Measurements from ENCODE around the gene NEXN.

The NEXN gene

GRCh38 chr1:77888081-77888780 lies at the start of gene NEXN:
TSS of gene NEXN (plus strand) at chr1:77888624. CDS start at chr1:77916107, 27,483 bp downstream.
- no peak for DNase-seq

GRCh38 chr1:77841574-77841973 lies 46.9 kb upstream of the NEXN start:
- no peak for DNase-seq

GRCh38 chr1:77845951-77846350 lies 42.5 kb upstream of the NEXN start:
- no peak for DNase-seq

GRCh38 chr1:77846966-77847365 lies 41.5 kb upstream of the NEXN start:
- DNase-seq, result no peak

- no peak for DNase-seq
These were observed 40.8 kb upstream of the NEXN start for GRCh38 chr1:77847621-77848080.

GRCh38 chr1:77850082-77850481 lies 38.3 kb upstream of the NEXN start:
- DNase-seq, result no peak

- DNase-seq, result no peak
These were observed 30.9 kb upstream of the NEXN start for GRCh38 chr1:77857552-77857951.

GRCh38 chr1:77858725-77859124 lies 29.7 kb upstream of the NEXN start:
- DNase-seq, result no peak

GRCh38 chr1:77859248-77859647 lies 29.2 kb upstream of the NEXN start:
- DNase-seq, result no peak

- no peak for DNase-seq
These were observed 22.1 kb upstream of the NEXN start for GRCh38 chr1:77866296-77866695.

- DNase-seq, result no peak
These were observed 15.8 kb upstream of the NEXN start for GRCh38 chr1:77872645-77873044.

- no peak for DNase-seq
These were observed 15.0 kb upstream of the NEXN start for GRCh38 chr1:77873461-77873860.

- DNase-seq, result no peak
These were observed 13.5 kb upstream of the NEXN start for GRCh38 chr1:77874804-77875445.

GRCh38 chr1:77876884-77877283 lies 11.5 kb upstream of the NEXN start:
- DNase-seq, result no peak

GRCh38 chr1:77881061-77881460 lies 7.4 kb upstream of the NEXN start:
- no peak for DNase-seq

- DNase-seq, result no peak
These were observed 6.0 kb upstream of the NEXN start for GRCh38 chr1:77882411-77882810.

- no peak for DNase-seq
These were observed 588 bp downstream of the NEXN start for GRCh38 chr1:77888781-77889642.

- no peak for DNase-seq
These were observed 1.2 kb downstream of the NEXN start for GRCh38 chr1:77889671-77890070.

GRCh38 chr1:77891200-77891599 lies 2.8 kb downstream of the NEXN start:
- DNase-seq, result no peak

- no peak for DNase-seq
These were observed 11.4 kb downstream of the NEXN start for GRCh38 chr1:77899647-77900320.

- DNase-seq, result no peak
These were observed 12.4 kb downstream of the NEXN start for GRCh38 chr1:77900687-77901293.

- no peak for DNase-seq
These were observed 17.2 kb downstream of the NEXN start for GRCh38 chr1:77905603-77906002.
